ENCODE data around the gene BRMS1L. TPM values are rescaled to one million over a fixed set of nuclear protein-coding genes. Genes with fewer than 3 reads are reported as not detected.

Gene BRMS1L
- total and polyA plus RNA-seq, 2 of the 13 experiments (the other 11 are each of a cell fraction or from before 2014, with no cell fraction given): 21.1 to 23.8 TPM

DNA sequence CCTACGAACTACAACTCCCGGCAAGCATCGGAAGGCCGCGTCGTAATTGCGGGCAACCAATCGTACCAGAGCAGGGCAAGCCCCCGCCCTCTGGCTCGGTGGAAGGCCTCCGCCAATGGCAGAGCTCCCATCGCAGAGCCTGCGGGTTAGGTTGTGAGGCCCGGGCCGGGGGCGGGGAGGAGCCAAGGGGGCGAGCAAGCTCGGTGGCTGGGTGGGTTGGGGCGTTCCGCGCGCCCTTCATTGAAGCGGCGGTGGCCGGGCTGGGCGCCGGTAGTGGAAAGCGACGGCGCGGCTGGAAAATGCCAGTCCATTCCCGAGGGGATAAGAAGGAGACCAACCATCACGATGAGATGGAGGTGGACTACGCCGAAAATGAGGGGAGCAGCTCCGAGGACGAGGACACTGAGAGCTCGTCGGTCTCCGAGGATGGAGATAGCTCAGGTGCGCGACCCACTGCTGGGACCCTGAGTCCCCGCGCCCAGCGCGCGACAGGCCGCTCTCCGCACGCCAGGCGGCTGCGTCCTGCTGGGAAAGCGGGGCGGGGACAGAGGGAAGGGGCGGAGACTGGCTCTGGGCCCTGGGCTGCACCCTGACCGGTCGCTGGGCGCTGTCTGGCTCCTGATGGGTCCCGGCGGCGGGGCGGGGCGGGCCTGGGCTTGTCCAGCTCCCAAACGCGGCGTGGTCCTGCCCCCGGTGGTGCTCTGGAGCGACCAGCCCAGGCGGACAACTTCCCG lies at the start of gene BRMS1L (continued):
- TF ChIP-seq, protein P1, sequence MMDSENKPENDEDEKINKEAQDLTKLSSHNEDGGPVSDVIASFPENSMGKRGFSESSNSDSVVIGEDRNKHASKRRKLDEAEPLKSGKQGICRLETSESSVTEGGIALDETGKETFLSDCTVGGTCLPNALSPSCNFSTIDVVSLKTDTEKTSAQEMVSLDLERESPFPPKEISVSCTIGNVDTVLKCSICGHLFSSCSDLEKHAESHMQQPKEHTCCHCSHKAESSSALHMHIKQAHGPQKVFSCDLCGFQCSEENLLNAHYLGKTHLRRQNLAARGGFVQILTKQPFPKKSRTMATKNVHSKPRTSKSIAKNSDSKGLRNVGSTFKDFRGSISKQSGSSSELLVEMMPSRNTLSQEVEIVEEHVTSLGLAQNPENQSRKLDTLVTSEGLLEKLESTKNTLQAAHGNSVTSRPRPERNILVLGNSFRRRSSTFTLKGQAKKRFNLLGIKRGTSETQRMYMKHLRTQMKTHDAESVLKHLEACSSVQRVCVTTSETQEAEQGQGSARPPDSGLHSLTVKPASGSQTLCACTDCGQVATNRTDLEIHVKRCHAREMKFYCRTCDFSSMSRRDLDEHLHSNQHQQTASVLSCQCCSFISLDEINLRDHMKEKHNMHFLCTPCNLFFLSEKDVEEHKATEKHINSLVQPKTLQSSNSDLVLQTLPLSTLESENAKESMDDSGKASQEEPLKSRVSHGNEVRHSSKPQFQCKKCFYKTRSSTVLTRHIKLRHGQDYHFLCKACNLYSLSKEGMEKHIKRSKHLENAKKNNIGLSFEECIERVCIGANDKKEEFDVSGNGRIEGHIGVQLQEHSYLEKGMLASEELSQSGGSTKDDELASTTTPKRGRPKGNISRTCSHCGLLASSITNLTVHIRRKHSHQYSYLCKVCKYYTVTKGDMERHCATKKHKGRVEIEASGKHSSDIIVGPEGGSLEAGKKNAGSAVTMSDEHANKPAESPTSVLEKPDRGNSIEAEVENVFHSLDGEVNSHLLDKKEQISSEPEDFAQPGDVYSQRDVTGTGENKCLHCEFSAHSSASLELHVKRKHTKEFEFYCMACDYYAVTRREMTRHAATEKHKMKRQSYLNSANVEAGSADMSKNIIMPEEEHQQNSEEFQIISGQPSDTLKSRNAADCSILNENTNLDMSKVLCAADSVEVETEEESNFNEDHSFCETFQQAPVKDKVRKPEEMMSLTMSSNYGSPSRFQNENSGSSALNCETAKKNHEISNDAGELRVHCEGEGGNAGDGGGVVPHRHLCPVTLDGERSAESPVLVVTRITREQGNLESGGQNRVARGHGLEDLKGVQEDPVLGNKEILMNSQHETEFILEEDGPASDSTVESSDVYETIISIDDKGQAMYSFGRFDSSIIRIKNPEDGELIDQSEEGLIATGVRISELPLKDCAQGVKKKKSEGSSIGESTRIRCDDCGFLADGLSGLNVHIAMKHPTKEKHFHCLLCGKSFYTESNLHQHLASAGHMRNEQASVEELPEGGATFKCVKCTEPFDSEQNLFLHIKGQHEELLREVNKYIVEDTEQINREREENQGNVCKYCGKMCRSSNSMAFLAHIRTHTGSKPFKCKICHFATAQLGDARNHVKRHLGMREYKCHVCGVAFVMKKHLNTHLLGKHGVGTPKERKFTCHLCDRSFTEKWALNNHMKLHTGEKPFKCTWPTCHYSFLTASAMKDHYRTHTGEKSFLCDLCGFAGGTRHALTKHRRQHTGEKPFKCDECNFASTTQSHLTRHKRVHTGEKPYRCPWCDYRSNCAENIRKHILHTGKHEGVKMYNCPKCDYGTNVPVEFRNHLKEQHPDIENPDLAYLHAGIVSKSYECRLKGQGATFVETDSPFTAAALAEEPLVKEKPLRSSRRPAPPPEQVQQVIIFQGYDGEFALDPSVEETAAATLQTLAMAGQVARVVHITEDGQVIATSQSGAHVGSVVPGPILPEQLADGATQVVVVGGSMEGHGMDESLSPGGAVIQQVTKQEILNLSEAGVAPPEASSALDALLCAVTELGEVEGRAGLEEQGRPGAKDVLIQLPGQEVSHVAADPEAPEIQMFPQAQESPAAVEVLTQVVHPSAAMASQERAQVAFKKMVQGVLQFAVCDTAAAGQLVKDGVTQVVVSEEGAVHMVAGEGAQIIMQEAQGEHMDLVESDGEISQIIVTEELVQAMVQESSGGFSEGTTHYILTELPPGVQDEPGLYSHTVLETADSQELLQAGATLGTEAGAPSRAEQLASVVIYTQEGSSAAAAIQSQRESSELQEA (CRISPR knock-in tag; IDR thresholded peaks at IDR 0.05; ENCODE audit: not compliant biosample characterization): peak; percentile 100
- TF ChIP-seq ZMYM4 (CRISPR knock-in tag; IDR thresholded peaks at IDR 0.05) (peak; percentile 98), ZNF570 (CRISPR knock-in tag; IDR thresholded peaks at IDR 0.05; ENCODE audit: borderline replicate concordance) (0 out of 2 replicates have a peak, but pooled peaks have one; percentile 93), SIN3B (IDR thresholded peaks at IDR 0.05; ENCODE audit: low read length) (peak; percentile 73), ATF6 (CRISPR knock-in tag; conservative IDR thresholded peaks at IDR 0.05) (peak; percentile 85), IKZF4 (CRISPR knock-in tag; IDR thresholded peaks at IDR 0.05; ENCODE audit: borderline replicate concordance, low read depth, not compliant biosample characterization) (peak; percentile 97), SALL2 (CRISPR knock-in tag; IDR thresholded peaks at IDR 0.05) (peak; percentile 92; the same call in 1 of the 2 replicates), ERF (CRISPR knock-in tag; IDR thresholded peaks at IDR 0.05) (peak; percentile 100), XBP1 (CRISPR knock-in tag; IDR thresholded peaks at IDR 0.05) (peak; percentile 95), MTF2 (CRISPR knock-in tag; IDR thresholded peaks at IDR 0.05; ENCODE audit: borderline replicate concordance) (no peak; the same call in 1 of the 2 replicates), ZNF816 (CRISPR knock-in tag; IDR thresholded peaks at IDR 0.05; ENCODE audit: borderline replicate concordance) (peak; percentile 99), LCORL (IDR thresholded peaks at IDR 0.05) (no peak), LCORL (CRISPR knock-in tag; IDR thresholded peaks at IDR 0.05) (peak; percentile 99), IRF2 (CRISPR knock-in tag; IDR thresholded peaks at IDR 0.05) (peak; percentile 97), KMT2A (CRISPR knock-in tag; IDR thresholded peaks at IDR 0.05) (peak; percentile 97), ZFP37 (CRISPR knock-in tag; IDR thresholded peaks at IDR 0.05; ENCODE audit: borderline replicate concordance) (peak; percentile 95; the same call in 1 of the 2 replicates), GTF2F1 (IDR thresholded peaks at IDR 0.05; ENCODE audit: low read length) (0 out of 2 replicates have a peak, but pooled peaks have one; percentile 28)
- TF ChIP-seq, protein P2, sequence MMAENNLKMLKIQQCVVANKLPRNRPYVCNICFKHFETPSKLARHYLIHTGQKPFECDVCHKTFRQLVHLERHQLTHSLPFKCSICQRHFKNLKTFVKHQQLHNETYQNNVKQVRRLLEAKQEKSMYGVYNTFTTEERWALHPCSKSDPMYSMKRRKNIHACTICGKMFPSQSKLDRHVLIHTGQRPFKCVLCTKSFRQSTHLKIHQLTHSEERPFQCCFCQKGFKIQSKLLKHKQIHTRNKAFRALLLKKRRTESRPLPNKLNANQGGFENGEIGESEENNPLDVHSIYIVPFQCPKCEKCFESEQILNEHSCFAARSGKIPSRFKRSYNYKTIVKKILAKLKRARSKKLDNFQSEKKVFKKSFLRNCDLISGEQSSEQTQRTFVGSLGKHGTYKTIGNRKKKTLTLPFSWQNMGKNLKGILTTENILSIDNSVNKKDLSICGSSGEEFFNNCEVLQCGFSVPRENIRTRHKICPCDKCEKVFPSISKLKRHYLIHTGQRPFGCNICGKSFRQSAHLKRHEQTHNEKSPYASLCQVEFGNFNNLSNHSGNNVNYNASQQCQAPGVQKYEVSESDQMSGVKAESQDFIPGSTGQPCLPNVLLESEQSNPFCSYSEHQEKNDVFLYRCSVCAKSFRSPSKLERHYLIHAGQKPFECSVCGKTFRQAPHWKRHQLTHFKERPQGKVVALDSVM (CRISPR knock-in tag; IDR thresholded peaks at IDR 0.05): peak; percentile 91

Data from HepG2 (cell line).